ENCODE measurements around the gene CPSF4. TPM values are rescaled to one million over a fixed set of nuclear protein-coding genes. Genes with fewer than 3 reads are reported as not detected.

The CPSF4 gene
- total and polyA plus RNA-seq, 7 experiments from 2014 or later = 22.4 to 69.4 (median 42.9) TPM

GRCh38 chr7:99449326-99449725, 10.6 kb downstream of the CPSF4 start:
- Histone ChIP-seq H3K27me3 (ENCODE audit: control insufficient read depth in 2 of 2, insufficient read depth in 2 of 2, low read length in 2 of 2) (no peaks in the 10 kb centered on the region), H3K27ac (ENCODE audit: low read depth, low read length) (no peak overlapping the region), H3K4me3 (ENCODE audit: low read length) (no peak overlapping the region), H3K4me1 (ENCODE audit: control insufficient read depth in 2 of 2, insufficient read depth in 2 of 2, low read length in 2 of 2) (no peaks in the 10 kb centered on the region), H3K9me3 (ENCODE audit: control insufficient read depth in 2 of 3, low read length in 3 of 3) (no peaks in the 10 kb centered on the region), H3K36me3 (ENCODE audit: control insufficient read depth in 2 of 3, insufficient read depth in 3 of 3, low read length in 3 of 3) (peaks cover 10 to 88% (median 15%) of the 10 kb centered on the region in 3 experiments)
- no peak overlapping the region for H3K4me3 Mint-ChIP-seq
- intact Hi-C loops (cut with micrococcal nuclease) = no loop called here
- no peaks in the 10 kb centered on the region for H3K9me3 Mint-ChIP-seq
- POLR2A ChIA-PET = interaction anchor here (0.6 kb wide), 1 partner anchor 92 kb away, joined by 3 read pairs; no protein-coding TSS in a partner anchor
- H3K27me3 Mint-ChIP-seq = no peaks in the 10 kb centered on the region
- no peak for ATAC-seq
- CTCF ChIA-PET = no interaction called here
- peaks cover 0 to 7% (median 3%) of the 10 kb centered on the region in 7 donors for H3K4me1 Mint-ChIP-seq
- no peak for DNase-seq
- H3K36me3 Mint-ChIP-seq = peaks cover 0 to 35% (median 4%) of the 10 kb centered on the region in 5 donors
- H3K27ac Mint-ChIP-seq = peak overlapping the region in 4 of 9 donors; percentile 43 to 57 (median 46)

GRCh38 chr7:99451936-99452335, 13.2 kb downstream of the CPSF4 start:
- Mint-ChIP-seq H3K4me1 (peaks cover 0 to 7% (median 1%) of the 10 kb centered on the region in 7 donors), H3K27ac (peak overlapping the region in 1 of 9 donors; percentile 64), H3K36me3 (peaks cover 0 to 21% (median 4%) of the 10 kb centered on the region in 5 donors), H3K27me3 (no peaks in the 10 kb centered on the region), H3K4me3 (no peak overlapping the region), H3K9me3 (no peaks in the 10 kb centered on the region)
- no peaks in the 10 kb centered on the region for H3K27me3 ChIP-seq (ENCODE audit: control insufficient read depth in 2 of 2, insufficient read depth in 2 of 2, low read length in 2 of 2)
- peaks cover 0 to 92% (median 15%) of the 10 kb centered on the region in 3 experiments for H3K36me3 ChIP-seq (ENCODE audit: control insufficient read depth in 2 of 3, insufficient read depth in 3 of 3, low read length in 3 of 3)
- ATAC-seq (no peak), DNase-seq (no peak)
- H3K9me3 ChIP-seq (ENCODE audit: control insufficient read depth in 2 of 3, low read length in 3 of 3) = no peaks in the 10 kb centered on the region
- intact Hi-C loops (cut with micrococcal nuclease) = no loop called here
- no peak overlapping the region for H3K27ac ChIP-seq (ENCODE audit: low read depth, low read length)
- ChIA-PET POLR2A (no interaction called here), CTCF (no interaction called here)
- no peaks in the 10 kb centered on the region for H3K4me1 ChIP-seq (ENCODE audit: control insufficient read depth in 2 of 2, insufficient read depth in 2 of 2, low read length in 2 of 2)
- H3K4me3 ChIP-seq (ENCODE audit: low read length) = no peak overlapping the region

GRCh38 chr7:99452541-99452940, 13.8 kb downstream of the CPSF4 start:
- Histone ChIP-seq H3K27ac (ENCODE audit: low read depth, low read length) (no peak overlapping the region), H3K9me3 (ENCODE audit: control insufficient read depth in 2 of 3, low read length in 3 of 3) (no peaks in the 10 kb centered on the region), H3K4me1 (ENCODE audit: control insufficient read depth in 2 of 2, insufficient read depth in 2 of 2, low read length in 2 of 2) (no peaks in the 10 kb centered on the region), H3K36me3 (ENCODE audit: control insufficient read depth in 2 of 3, insufficient read depth in 3 of 3, low read length in 3 of 3) (peaks cover 0 to 94% (median 15%) of the 10 kb centered on the region in 3 experiments), H3K27me3 (ENCODE audit: control insufficient read depth in 2 of 2, insufficient read depth in 2 of 2, low read length in 2 of 2) (no peaks in the 10 kb centered on the region), H3K4me3 (ENCODE audit: low read length) (no peak overlapping the region)
- Mint-ChIP-seq H3K27me3 (no peaks in the 10 kb centered on the region), H3K4me3 (no peak overlapping the region), H3K36me3 (peaks cover 0 to 21% (median 4%) of the 10 kb centered on the region in 5 donors), H3K27ac (no peak overlapping the region), H3K9me3 (no peaks in the 10 kb centered on the region), H3K4me1 (peaks cover 0 to 7% (median 1%) of the 10 kb centered on the region in 7 donors)
- CTCF ChIA-PET = no interaction called here
- intact Hi-C loops (cut with micrococcal nuclease) = no loop called here
- DNase-seq (no peak), ATAC-seq (no peak)
- POLR2A ChIA-PET = no interaction called here

GRCh38 chr7:99453105-99453504, 14.4 kb downstream of the CPSF4 start:
- Histone ChIP-seq H3K27ac (ENCODE audit: low read depth, low read length) (no peak overlapping the region), H3K4me3 (ENCODE audit: low read length) (no peak overlapping the region), H3K4me1 (ENCODE audit: control insufficient read depth in 2 of 2, insufficient read depth in 2 of 2, low read length in 2 of 2) (no peaks in the 10 kb centered on the region), H3K9me3 (ENCODE audit: control insufficient read depth in 2 of 3, low read length in 3 of 3) (no peaks in the 10 kb centered on the region), H3K36me3 (ENCODE audit: control insufficient read depth in 2 of 3, insufficient read depth in 3 of 3, low read length in 3 of 3) (peaks cover 0 to 94% (median 16%) of the 10 kb centered on the region in 3 experiments), H3K27me3 (ENCODE audit: control insufficient read depth in 2 of 2, insufficient read depth in 2 of 2, low read length in 2 of 2) (no peaks in the 10 kb centered on the region)
- no peak for ATAC-seq
- H3K27ac Mint-ChIP-seq = no peak overlapping the region
- no peak overlapping the region for H3K4me3 Mint-ChIP-seq
- POLR2A ChIA-PET = no interaction called here
- no peaks in the 10 kb centered on the region for H3K9me3 Mint-ChIP-seq
- H3K4me1 Mint-ChIP-seq = peaks cover 0 to 7% (median 1%) of the 10 kb centered on the region in 7 donors
- H3K36me3 Mint-ChIP-seq = peaks cover 0 to 17% (median 4%) of the 10 kb centered on the region in 5 donors
- intact Hi-C loops (cut with micrococcal nuclease) = no loop called here
- no peak for DNase-seq
- CTCF ChIA-PET = interaction anchor here (0.5 kb wide), 1 partner anchor 91 kb away, joined by 3 read pairs; no protein-coding TSS in a partner anchor
- no peaks in the 10 kb centered on the region for H3K27me3 Mint-ChIP-seq

- ATAC-seq = no peak
- intact Hi-C loops (cut with micrococcal nuclease) = no loop called here
- H3K36me3 Mint-ChIP-seq = peaks cover 0 to 16% (median 4%) of the 10 kb centered on the region in 5 donors
- Histone ChIP-seq H3K36me3 (ENCODE audit: control insufficient read depth in 2 of 3, insufficient read depth in 3 of 3, low read length in 3 of 3) (peaks cover 8 to 96% (median 17%) of the 10 kb centered on the region in 3 experiments), H3K27ac (ENCODE audit: low read depth, low read length) (no peak overlapping the region), H3K4me1 (ENCODE audit: control insufficient read depth in 2 of 2, insufficient read depth in 2 of 2, low read length in 2 of 2) (no peaks in the 10 kb centered on the region), H3K4me3 (ENCODE audit: low read length) (no peak overlapping the region), H3K27me3 (ENCODE audit: control insufficient read depth in 2 of 2, insufficient read depth in 2 of 2, low read length in 2 of 2) (no peaks in the 10 kb centered on the region), H3K9me3 (ENCODE audit: control insufficient read depth in 2 of 3, low read length in 3 of 3) (no peaks in the 10 kb centered on the region)
- ChIA-PET CTCF (no interaction called here), POLR2A (interaction anchor here (1.0 to 2.0 kb wide), 2 partner anchors 10 to 20 kb away, joined by 3 to 9 read pairs; partner anchors contain the start of gene ATP5MF)
- no peak for DNase-seq
- H3K4me1 Mint-ChIP-seq = peaks cover 11 to 24% (median 16%) of the 10 kb centered on the region in 7 donors
- no peaks in the 10 kb centered on the region for H3K27me3 Mint-ChIP-seq
- H3K27ac Mint-ChIP-seq = peak overlapping the region in 1 of 9 donors; percentile 36
- H3K9me3 Mint-ChIP-seq = no peaks in the 10 kb centered on the region
- H3K4me3 Mint-ChIP-seq = no peak overlapping the region
Measured at GRCh38 chr7:99455874-99456273, 17.1 kb downstream of the CPSF4 start.

GRCh38 chr7:99456288-99456687, 17.5 kb downstream of the CPSF4 start:
- intact Hi-C loops (cut with micrococcal nuclease) = no loop called here
- H3K4me3 Mint-ChIP-seq = no peak overlapping the region
- POLR2A ChIA-PET = interaction anchor here (1.0 to 2.0 kb wide), 3 partner anchors 10 to 64 kb away, joined by 3 to 9 read pairs (median 5); partner anchors contain the start of gene ATP5MF
- peak overlapping the region in 2 of 9 donors; percentile 36 to 43 for H3K27ac Mint-ChIP-seq
- ATAC-seq = no peak
- H3K36me3 ChIP-seq (ENCODE audit: control insufficient read depth in 2 of 3, insufficient read depth in 3 of 3, low read length in 3 of 3) = peaks cover 8 to 96% (median 17%) of the 10 kb centered on the region in 3 experiments
- CTCF ChIA-PET = interaction anchor here (0.6 kb wide), 1 partner anchor 34 kb away, joined by 3 read pairs; no protein-coding TSS in a partner anchor
- H3K4me1 Mint-ChIP-seq = peaks cover 10 to 25% (median 16%) of the 10 kb centered on the region in 7 donors
- H3K4me1 ChIP-seq (ENCODE audit: control insufficient read depth in 2 of 2, insufficient read depth in 2 of 2, low read length in 2 of 2) = no peaks in the 10 kb centered on the region
- H3K27me3 Mint-ChIP-seq = no peaks in the 10 kb centered on the region
- no peaks in the 10 kb centered on the region for H3K9me3 Mint-ChIP-seq
- H3K36me3 Mint-ChIP-seq = peaks cover 0 to 12% (median 4%) of the 10 kb centered on the region in 5 donors
- H3K27me3 ChIP-seq (ENCODE audit: control insufficient read depth in 2 of 2, insufficient read depth in 2 of 2, low read length in 2 of 2) = no peaks in the 10 kb centered on the region
- H3K27ac ChIP-seq (ENCODE audit: low read depth, low read length) = no peak overlapping the region
- H3K9me3 ChIP-seq (ENCODE audit: control insufficient read depth in 2 of 3, low read length in 3 of 3) = no peaks in the 10 kb centered on the region
- no peak for DNase-seq
- no peak overlapping the region for H3K4me3 ChIP-seq (ENCODE audit: low read length)

Measured in naive thymus-derived CD4-positive, alpha-beta T cell (primary cell).